Endothelial cell of umbilical vein (primary cell): ENCODE measurements around the gene TMTC1. TPM values are rescaled to one million over a fixed set of nuclear protein-coding genes. Genes with fewer than 3 reads are reported as not detected.

Experiments used
- BruUV-seq: library from RNA; stranded (reverse); fragments of 400-500 nt; replicated peaks from 2 replicates; lab custom pipeline; 2021; lab: Mats Ljungman, UMichigan
- CTCF ChIA-PET: fragments of 300-600, 350-600 bp; sonication (Branson Sonifier 250); formaldehyde crosslinking; loops from one replicate; lab custom pipeline; 2021; ENCODE audit warnings: antibody characterized with exemption, inconsistent platforms; lab: Charles Lee
- POLR2A ChIA-PET: fragments of 300-600, 350-600 bp; sonication (Branson Sonifier 250); formaldehyde crosslinking; loops from one replicate; lab custom pipeline; 2021; ENCODE audit warnings: antibody characterized with exemption, inconsistent platforms; lab: Charles Lee
- DNase-seq: peaks from one replicate; pipeline ENCODE4 v3.0.0-alpha.2; 2011; ENCODE audit warnings: low read depth, low spot score
- FAIRE-seq: peaks from 2 replicates; lab custom pipeline; 2011; peaks lifted over from hg19 to GRCh38; lab: Jason Lieb, UNC
- H2AFZ ChIP-seq: 2 replicates; pipeline ENCODE4 v1.6.0; 2012; ENCODE audit warnings: low read depth, low read length, control low read depth, inconsistent platforms
- H3K27ac ChIP-seq: 2 replicates; pipeline ENCODE4 v1.5.1; 2011; ENCODE audit warnings: low read depth, mild to moderate bottlenecking, control low read depth, low read length, moderate library complexity; ENCODE audit not compliant: insufficient read depth
- H3K27me3 ChIP-seq, 2 experiments: 2 replicates each; pipeline versions ENCODE4 v1.6.0 to v1.6.1; 2011; ENCODE audit warnings: low read length in 2 of 2, mixed read lengths in 1 of 2; ENCODE audit not compliant: control insufficient read depth in 2 of 2, insufficient read depth in 2 of 2
- H3K36me3 ChIP-seq, 2 experiments: 2 replicates in 1 of 2; 3 replicates in 1 of 2; pipeline ENCODE4 v1.5.1; 2011; ENCODE audit warnings: low read length in 2 of 2, mild to moderate bottlenecking in 1 of 2, moderate library complexity in 1 of 2; ENCODE audit not compliant: control insufficient read depth in 2 of 2, insufficient read depth in 2 of 2; ENCODE audit errors: extremely low read depth in 1 of 2
- H3K4me1 ChIP-seq: 3 replicates; pipeline ENCODE4 v1.5.1; 2011; ENCODE audit warnings: mild to moderate bottlenecking, low read length; ENCODE audit not compliant: control insufficient read depth, insufficient read depth; ENCODE audit errors: extremely low read depth
- H3K4me2 ChIP-seq: 2 replicates; pipeline ENCODE4 v1.6.1; 2011; ENCODE audit warnings: low read length, control low read depth, mixed read lengths; ENCODE audit not compliant: insufficient read depth
- H3K4me3 ChIP-seq, 3 experiments: fragments of 200-600 bp in 1 of 3; sonication (generic), shearing (Covaris generic) in 1 of 3; replicated peaks in 1 of 3; 2 replicates each; pipeline ENCODE4 v1.5.1; 2011 to 2016; ENCODE audit warnings: control low read depth in 3 of 3, low read length in 3 of 3, mild to moderate bottlenecking in 2 of 3, inconsistent platforms in 1 of 3, low read depth in 1 of 3, moderate library complexity in 1 of 3; ENCODE audit not compliant: insufficient read depth in 1 of 3
- H3K79me2 ChIP-seq: 2 replicates; pipeline ENCODE4 v1.6.0; 2012; ENCODE audit warnings: low read length, inconsistent platforms; ENCODE audit not compliant: control insufficient read depth, insufficient read depth
- H3K9ac ChIP-seq: replicated peaks from 2 replicates; pipeline ENCODE3; 2011; ENCODE audit warnings: low read length, control low read depth; ENCODE audit not compliant: insufficient read depth; ENCODE audit errors: extremely low read depth
- H3K9me1 ChIP-seq: replicated peaks from 3 replicates; pipeline ENCODE4 v1.6.0; 2011; ENCODE audit warnings: mild to moderate bottlenecking, low read length; ENCODE audit not compliant: control insufficient read depth, insufficient read depth; ENCODE audit errors: extremely low read depth
- H3K9me3 ChIP-seq: replicated peaks from 2 replicates; pipeline ENCODE4 v1.5.1; 2012; ENCODE audit warnings: low read length, inconsistent platforms; ENCODE audit not compliant: control insufficient read depth, insufficient read depth
- H4K20me1 ChIP-seq: replicated peaks from 2 replicates; pipeline ENCODE3; 2011; ENCODE audit warnings: mild to moderate bottlenecking, low read length; ENCODE audit not compliant: control insufficient read depth, insufficient read depth; ENCODE audit errors: extremely low read depth
- GATA2 ChIP-seq: IDR thresholded peaks from 2 replicates; pipeline ENCODE4 v1.7.0; 2011; ENCODE audit warnings: low read depth, mild to moderate bottlenecking, moderate library complexity, mixed read lengths, low read length; ENCODE audit not compliant: insufficient read length, insufficient read depth
- POLR2A ChIP-seq: IDR thresholded peaks from 2 replicates; pipeline ENCODE4 v1.6.1; 2012; ENCODE audit warnings: low read depth, mild to moderate bottlenecking, control low read depth, low read length
- POLR2AphosphoS5 ChIP-seq: IDR thresholded peaks from 2 replicates; pipeline ENCODE4 v1.6.1; 2012; ENCODE audit warnings: low read depth, mild to moderate bottlenecking, control low read depth, low read length, moderate library complexity; ENCODE audit not compliant: insufficient read depth
- dilution Hi-C: fragments of 300-500 bp; cut with MboI; formaldehyde crosslinking; loops from one replicate; pipeline ENCODE4 v1.15.0; 2019; ENCODE audit warnings: low sequenced_read_pairs; ENCODE audit not compliant: extremely low pct_ligation_motif_present
- intact Hi-C: fragments of 100-400 bp; cut with micrococcal nuclease; formaldehyde crosslinking; loops from one replicate; pipeline ENCODE4 v1.10.0; 2022
- polyA plus RNA-seq, 4 experiments: library from polyadenylated mRNA; depleted of rRNA in 3 of 4; stranded (reverse) in 3 of 4; unstranded in 1 of 4; fragments of >200 nt; gene quantifications; 2 replicates each; pipeline versions ENCODE4 v1.2.1 to v1.2.3, GENCODE V29; 2011 to 2012; ENCODE audit warnings: missing spikeins in 1 of 4
- total RNA-seq: library from RNA; stranded (reverse); gene quantifications from 2 replicates; pipeline ENCODE4 v1.2.3, GENCODE V29; 2021
- TF ChIP-seq, protein P1 (sequence below): IDR thresholded peaks from 2 replicates; pipeline ENCODE4 v1.6.1; 2011; ENCODE audit not compliant: insufficient read depth, insufficient read length
- TF ChIP-seq, protein P2 (sequence below), 2 donors: IDR thresholded peaks; 1 replicate in 1 of 2; 2 replicates in 1 of 2; pipeline ENCODE4 v1.5.1; 2011; ENCODE audit warnings: low read length in 2 of 2, mild to moderate bottlenecking in 2 of 2, moderate library complexity in 2 of 2, control low read depth in 1 of 2, inconsistent platforms in 1 of 2, low read depth in 1 of 2; ENCODE audit not compliant: insufficient read depth in 1 of 2; ENCODE audit errors: extremely low read depth in 1 of 2

The TMTC1 gene
- total and polyA plus RNA-seq, 2 donors (not counting 3 experiments of a cell fraction or from before 2014, with no cell fraction given): 5.4 to 5.9 TPM

DNA sequence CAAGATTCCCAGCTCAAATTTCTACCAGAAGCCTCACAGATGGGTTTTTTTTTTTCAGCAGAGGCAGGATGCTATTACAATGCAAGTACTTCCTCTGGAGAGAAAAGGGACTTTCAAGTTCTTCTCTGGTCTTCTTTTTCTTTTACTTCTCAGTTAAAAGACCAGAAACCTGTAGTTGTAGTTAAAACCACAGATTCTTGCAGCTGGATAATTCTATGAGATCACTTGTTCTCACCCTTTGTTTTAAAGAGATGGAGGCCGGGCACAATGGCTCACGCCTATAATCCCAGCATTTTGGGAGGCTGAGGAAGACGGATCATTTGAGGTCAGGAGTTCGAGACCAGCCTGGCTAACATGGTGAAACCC lies 238.7 kb downstream of the TMTC1 start:
- no TSS peak for BruUV-seq
- no peak for DNase-seq
- intact Hi-C loops (no loop called here), dilution Hi-C loops (no loop called here)
- Histone ChIP-seq H3K79me2 (no peaks in the 10 kb centered on the region), H2AFZ (no peak overlapping the region), H3K9ac (no peak overlapping the region), H3K4me3 (no peak overlapping the region), H3K9me1 (no peaks in the 10 kb centered on the region), H3K9me3 (no peaks in the 10 kb centered on the region), H3K36me3 (no peaks in the 10 kb centered on the region), H3K4me1 (no peaks in the 10 kb centered on the region), H3K4me2 (no peak overlapping the region), H3K27me3 (no peaks in the 10 kb centered on the region), H4K20me1 (no peaks in the 10 kb centered on the region), H3K27ac (no peak overlapping the region)
- TF ChIP-seq POLR2AphosphoS5 (no peak), GATA2 (no peak), POLR2A (no peak)
- TF ChIP-seq, protein P1, sequence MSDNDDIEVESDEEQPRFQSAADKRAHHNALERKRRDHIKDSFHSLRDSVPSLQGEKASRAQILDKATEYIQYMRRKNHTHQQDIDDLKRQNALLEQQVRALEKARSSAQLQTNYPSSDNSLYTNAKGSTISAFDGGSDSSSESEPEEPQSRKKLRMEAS: no peak
- TF ChIP-seq, protein P2, sequence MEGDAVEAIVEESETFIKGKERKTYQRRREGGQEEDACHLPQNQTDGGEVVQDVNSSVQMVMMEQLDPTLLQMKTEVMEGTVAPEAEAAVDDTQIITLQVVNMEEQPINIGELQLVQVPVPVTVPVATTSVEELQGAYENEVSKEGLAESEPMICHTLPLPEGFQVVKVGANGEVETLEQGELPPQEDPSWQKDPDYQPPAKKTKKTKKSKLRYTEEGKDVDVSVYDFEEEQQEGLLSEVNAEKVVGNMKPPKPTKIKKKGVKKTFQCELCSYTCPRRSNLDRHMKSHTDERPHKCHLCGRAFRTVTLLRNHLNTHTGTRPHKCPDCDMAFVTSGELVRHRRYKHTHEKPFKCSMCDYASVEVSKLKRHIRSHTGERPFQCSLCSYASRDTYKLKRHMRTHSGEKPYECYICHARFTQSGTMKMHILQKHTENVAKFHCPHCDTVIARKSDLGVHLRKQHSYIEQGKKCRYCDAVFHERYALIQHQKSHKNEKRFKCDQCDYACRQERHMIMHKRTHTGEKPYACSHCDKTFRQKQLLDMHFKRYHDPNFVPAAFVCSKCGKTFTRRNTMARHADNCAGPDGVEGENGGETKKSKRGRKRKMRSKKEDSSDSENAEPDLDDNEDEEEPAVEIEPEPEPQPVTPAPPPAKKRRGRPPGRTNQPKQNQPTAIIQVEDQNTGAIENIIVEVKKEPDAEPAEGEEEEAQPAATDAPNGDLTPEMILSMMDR (IDR thresholded peaks at IDR 0.05; ENCODE audit: extremely low read depth in 1 of 2, insufficient read depth in 1 of 2, low read depth in 1 of 2, low read length in 2 of 2): no peak
- CTCF ChIA-PET: interaction anchor here (1.0 to 2.4 kb wide), 2 partner anchors 8 to 25 kb away, joined by 5 to 8 read pairs; no protein-coding TSS in a partner anchor
- FAIRE-seq: no peak
- POLR2A ChIA-PET: no interaction called here
